Parathyroid adenoma (tissue), 2 donors: ENCODE measurements around the gene ZNF629.

ENCODE experiments used
- H2AFZ ChIP-seq: fragments of 300-600 bp; sonication (generic); one replicate; pipeline ENCODE4 v1.7.0; 2017; ENCODE audit warnings: antibody characterized with exemption, mild to moderate bottlenecking
- H3K27ac ChIP-seq: fragments of 300-600 bp; sonication (generic); one replicate; pipeline ENCODE4 v1.7.0; 2017
- H3K27me3 ChIP-seq: fragments of 300-600 bp; sonication (generic); one replicate; pipeline ENCODE4 v1.7.0; 2017; ENCODE audit warnings: low read length; ENCODE audit not compliant: control insufficient read depth, insufficient read depth
- H3K36me3 ChIP-seq: fragments of 300-600 bp; sonication (generic); one replicate; pipeline ENCODE4 v1.7.0; 2017; ENCODE audit warnings: low read length; ENCODE audit not compliant: control insufficient read depth, insufficient read depth
- H3K4me1 ChIP-seq: fragments of 300-600 bp; sonication (generic); one replicate; pipeline ENCODE4 v1.7.0; 2017; ENCODE audit warnings: control low read depth
- H3K4me2 ChIP-seq: fragments of 300-600 bp; sonication (generic); one replicate; pipeline ENCODE4 v1.7.0; 2017; ENCODE audit warnings: low read length
- H3K4me3 ChIP-seq: fragments of 300-600 bp; sonication (generic); one replicate; pipeline ENCODE4 v1.7.0; 2017; ENCODE audit warnings: low read depth, low read length
- H3K79me2 ChIP-seq: fragments of 300-600 bp; sonication (generic); one replicate; pipeline ENCODE4 v1.7.0; 2017; ENCODE audit warnings: control low read depth
- H3K9ac ChIP-seq: fragments of 300-600 bp; sonication (generic); one replicate; pipeline ENCODE4 v1.7.0; 2017; ENCODE audit warnings: mild to moderate bottlenecking
- H3K9me3 ChIP-seq: fragments of 300-600 bp; sonication (generic); one replicate; pipeline ENCODE4 v1.7.0; 2017; ENCODE audit warnings: low read length; ENCODE audit not compliant: control insufficient read depth
- CTCF ChIP-seq: fragments of 300-600 bp; sonication (generic); IDR thresholded peaks from one replicate; pipeline ENCODE4 v1.7.0; 2017; ENCODE audit warnings: antibody characterized with exemption, mild to moderate bottlenecking
- donor health status: primary hyperparathyroidism.

ZNF629 gene

GRCh38 chr16:30740364-30741251, 46.4 kb downstream of the ZNF629 start:
- peaks cover 4% of the 10 kb centered on the region for H3K79me2 ChIP-seq
- H3K4me2 ChIP-seq = peak overlapping the region; percentile 79
- H3K36me3 ChIP-seq = no peaks in the 10 kb centered on the region
- no peaks in the 10 kb centered on the region for H3K9me3 ChIP-seq
- H3K27ac ChIP-seq = peak overlapping the region; percentile 72
- H3K4me1 ChIP-seq = peaks cover 19% of the 10 kb centered on the region
- no peak overlapping the region for H2AFZ ChIP-seq
- TF ChIP-seq CTCF = no peak
- no peaks in the 10 kb centered on the region for H3K27me3 ChIP-seq
- H3K4me3 ChIP-seq = peak overlapping the region; percentile 58
- no peak overlapping the region for H3K9ac ChIP-seq

- Histone ChIP-seq H3K36me3 (no peaks in the 10 kb centered on the region), H3K9me3 (no peaks in the 10 kb centered on the region), H2AFZ (no peak overlapping the region), H3K4me1 (peaks cover 19% of the 10 kb centered on the region), H3K4me2 (no peak overlapping the region), H3K27ac (peak overlapping the region; percentile 72), H3K9ac (no peak overlapping the region), H3K79me2 (peaks cover 4% of the 10 kb centered on the region), H3K4me3 (no peak overlapping the region), H3K27me3 (no peaks in the 10 kb centered on the region)
- no peak for TF ChIP-seq CTCF
Observed at GRCh38 chr16:30738984-30739951, 47.7 kb downstream of the ZNF629 start.

GRCh38 chr16:30737794-30738648, 49.0 kb downstream of the ZNF629 start:
- Histone ChIP-seq H2AFZ (no peak overlapping the region), H3K4me3 (no peak overlapping the region), H3K27me3 (no peaks in the 10 kb centered on the region), H3K27ac (no peak overlapping the region), H3K36me3 (no peaks in the 10 kb centered on the region), H3K4me1 (peaks cover 19% of the 10 kb centered on the region), H3K9ac (no peak overlapping the region), H3K4me2 (no peak overlapping the region), H3K79me2 (peaks cover 4% of the 10 kb centered on the region), H3K9me3 (no peaks in the 10 kb centered on the region)
- no peak for TF ChIP-seq CTCF

- Histone ChIP-seq H3K4me1 (peaks cover 19% of the 10 kb centered on the region), H3K36me3 (no peaks in the 10 kb centered on the region), H3K4me3 (no peak overlapping the region), H3K79me2 (peaks cover 4% of the 10 kb centered on the region), H3K27ac (no peak overlapping the region), H3K9me3 (no peaks in the 10 kb centered on the region), H3K4me2 (no peak overlapping the region), H3K9ac (no peak overlapping the region), H3K27me3 (no peaks in the 10 kb centered on the region), H2AFZ (no peak overlapping the region)
- no peak for TF ChIP-seq CTCF
Observed at GRCh38 chr16:30736995-30737793, 49.8 kb downstream of the ZNF629 start.
